HepG2 (cell line): ENCODE results near the gene HOXD9. TPM values are rescaled to one million over a fixed set of nuclear protein-coding genes. Genes with fewer than 3 reads are reported as not detected.

Experiments used
- ATAC-seq: fragments of 200-7000 bp; cut with Tn5 transposase; 3 replicates; pipeline ENCODE4 v1.9.1; 2020; ENCODE audit warnings: mild to moderate bottlenecking, moderate library complexity
- BruUV-seq: library from RNA; stranded (reverse); fragments of 400-500 nt; replicated peaks from 2 replicates; lab custom pipeline; 2021; lab: Mats Ljungman, UMichigan
- CTCF ChIA-PET: fragments of 300-600 bp; formaldehyde crosslinking; extraction: SDS; loops from one replicate; lab custom pipeline; 2021; ENCODE audit warnings: low total read pairs, inconsistent platforms, low intra/inter-chr PET ratio; lab: Yijun Ruan, JAX
- POLR2A ChIA-PET: fragments of 350-600 bp; sonication (Branson Sonifier 250); formaldehyde crosslinking; loops from one replicate; lab custom pipeline; 2020; ENCODE audit warnings: antibody characterized with exemption, inconsistent platforms; lab: Yijun Ruan, JAX
- DNase-seq: peaks from one replicate; pipeline ENCODE4 v3.0.0-alpha.2; 2015; ENCODE audit warnings: low spot score
- FAIRE-seq: peaks from 3 replicates; lab custom pipeline; 2011; peaks lifted over from hg19 to GRCh38; lab: Jason Lieb, UNC
- H2AFZ ChIP-seq: one replicate; pipeline ENCODE4 v1.6.1; 2011; ENCODE audit warnings: low read length, inconsistent platforms
- H3K27ac ChIP-seq: fragments of 300-600 bp; 3 replicates; pipeline ENCODE4 v1.8.0; 2011; ENCODE audit warnings: mixed run types, mild to moderate bottlenecking, mixed read lengths, low read length, inconsistent platforms; ENCODE audit not compliant: insufficient read depth; ENCODE audit errors: extremely low read length
- H3K27me3 ChIP-seq, 2 experiments: fragments of 200-600 bp in 1 of 2; 2 replicates in 1 of 2; 3 replicates in 1 of 2; pipeline versions ENCODE4 v1.6.0 to v1.8.0; 2011; ENCODE audit warnings: low read length in 2 of 2, mild to moderate bottlenecking in 2 of 2, moderate library complexity in 2 of 2, inconsistent platforms in 1 of 2; ENCODE audit not compliant: insufficient read depth in 2 of 2, control insufficient read depth in 1 of 2
- H3K36me3 ChIP-seq, 2 experiments: fragments of 200-600 bp in 1 of 2; replicated peaks in 1 of 2; 2 replicates in 1 of 2; 3 replicates in 1 of 2; pipeline versions ENCODE4 v1.5.1 to v1.8.0; 2011; ENCODE audit warnings: low read length in 2 of 2, inconsistent platforms in 1 of 2; ENCODE audit not compliant: insufficient read depth in 2 of 2, control insufficient read depth in 1 of 2
- H3K4me1 ChIP-seq: 2 replicates; pipeline ENCODE4 v1.5.1; 2012; ENCODE audit warnings: low read length, inconsistent platforms; ENCODE audit not compliant: insufficient read depth
- H3K4me2 ChIP-seq: 2 replicates; pipeline ENCODE4 v1.6.0; 2011; ENCODE audit warnings: low read depth, low read length, inconsistent platforms
- H3K4me3 ChIP-seq, 3 experiments: fragments of 200-600 bp in 1 of 3; sonication (generic), shearing (Covaris generic) in 1 of 3; replicated peaks in 1 of 3; 2 replicates each; pipeline ENCODE4 v1.5.1; 2011 to 2016; ENCODE audit warnings: low read length in 3 of 3, inconsistent platforms in 2 of 3, low read depth in 2 of 3, mild to moderate bottlenecking in 2 of 3, control low read depth in 1 of 3, mixed read lengths in 1 of 3; ENCODE audit not compliant: insufficient read depth in 1 of 3
- H3K79me2 ChIP-seq: one replicate; pipeline ENCODE4 v1.6.1; 2011; ENCODE audit warnings: low read length, inconsistent platforms; ENCODE audit not compliant: insufficient read depth
- H3K9ac ChIP-seq: 2 replicates; pipeline ENCODE4 v1.6.0; 2011; ENCODE audit warnings: mild to moderate bottlenecking, low read depth, low read length, inconsistent platforms; ENCODE audit not compliant: insufficient read depth
- H3K9me3 ChIP-seq: 2 replicates; pipeline ENCODE4 v1.5.1; 2012; ENCODE audit warnings: mild to moderate bottlenecking, low read length
- H4K20me1 ChIP-seq: 2 replicates; pipeline ENCODE4 v1.6.0; 2011; ENCODE audit warnings: inconsistent platforms, mild to moderate bottlenecking, low read length, moderate library complexity; ENCODE audit not compliant: insufficient read depth
- ATF7 ChIP-seq, 2 experiments: fragments of 450-650 bp in 1 of 2; sonication (generic) in 1 of 2; formaldehyde crosslinking in 1 of 2; IDR thresholded peaks; 2 replicates each; pipeline versions ENCODE4 v1.4.0 to v1.6.1; 2016 to 2020; ENCODE audit warnings: antibody characterized with exemption in 1 of 2, mild to moderate bottlenecking in 1 of 2, missing genetic modification reagents in 1 of 2
- E2F1 ChIP-seq: sonication (generic); formaldehyde crosslinking; IDR thresholded peaks from 2 replicates; pipeline ENCODE4 v1.5.0; 2020; ENCODE audit warnings: missing genetic modification reagents
- HMGA1 ChIP-seq: sonication (generic); formaldehyde crosslinking; conservative IDR thresholded peaks from 2 replicates; pipeline ENCODE4 v1.4.0; 2020; ENCODE audit warnings: missing genetic modification reagents
- HNRNPLL ChIP-seq: fragments of 200-400 bp; formaldehyde crosslinking; IDR thresholded peaks from 2 replicates; pipeline ENCODE4 v1.6.1; 2017; ENCODE audit warnings: mild to moderate bottlenecking, low read depth, low read length; ENCODE audit not compliant: poor library complexity, severe bottlenecking
- MAFF ChIP-seq: IDR thresholded peaks from 2 replicates; pipeline ENCODE4 v1.6.1; 2011; ENCODE audit warnings: low read depth, low read length, improper control_type of control experiment
- MAFK ChIP-seq, 2 experiments: IDR thresholded peaks in 1 of 2; conservative IDR thresholded peaks in 1 of 2; 2 replicates each; pipeline ENCODE4 v1.6.1; 2011; ENCODE audit warnings: improper control_type of control experiment in 2 of 2, low read length in 2 of 2
- MEIS1 ChIP-seq: sonication (generic); formaldehyde crosslinking; IDR thresholded peaks from 2 replicates; pipeline ENCODE4 v1.9.0; 2021; ENCODE audit warnings: mild to moderate bottlenecking, missing genetic modification reagents, moderate library complexity, borderline replicate concordance
- TAF15 ChIP-seq: fragments of 200-400 bp; formaldehyde crosslinking; IDR thresholded peaks from one replicate; pipeline ENCODE4 v1.6.1; 2018; ENCODE audit warnings: mild to moderate bottlenecking, low read depth, low read length; ENCODE audit not compliant: poor library complexity, severe bottlenecking
- YY1 ChIP-seq: IDR thresholded peaks from 2 replicates; pipeline ENCODE4 v1.6.1; 2011; ENCODE audit warnings: low read length, low read depth, moderate library complexity, mild to moderate bottlenecking; ENCODE audit not compliant: insufficient read depth, insufficient replicate concordance
- ZNF263 ChIP-seq: sonication (generic); formaldehyde crosslinking; IDR thresholded peaks from 2 replicates; pipeline ENCODE4 v1.4.0; 2020; ENCODE audit warnings: missing genetic modification reagents
- ZNF746 ChIP-seq: sonication (generic); formaldehyde crosslinking; IDR thresholded peaks from 2 replicates; pipeline ENCODE4 v1.8.0; 2022; ENCODE audit warnings: mild to moderate bottlenecking, missing genetic modification reagents
- ZNF776 ChIP-seq: sonication (generic); formaldehyde crosslinking; IDR thresholded peaks from 2 replicates; pipeline ENCODE4 v1.4.0; 2020; ENCODE audit warnings: mild to moderate bottlenecking, missing genetic modification reagents
- WGBS: methylation state at CpG from one replicate; pipeline ENCODE4 v1.1.6; 2017; ENCODE audit warnings: low lambda C conversion rate; 5-methylcytosine and 5-hydroxymethylcytosine counted together
- in situ Hi-C: cut with HindIII; loops from 2 replicates; pipeline ENCODE4 v1.10.0; 2017; ENCODE audit warnings: low pct_unique_long_range_greater_than_20kb; ENCODE audit not compliant: extremely low pct_ligation_motif_present
- intact Hi-C: fragments of 100-400 bp; cut with micrococcal nuclease; formaldehyde crosslinking; loops from one replicate; pipeline ENCODE4 v1.10.0; 2022; ENCODE audit not compliant: unreplicated experiment
- polyA plus RNA-seq, 8 experiments: library from polyadenylated mRNA; depleted of rRNA in 3 of 8; stranded (reverse) in 7 of 8; unstranded in 1 of 8; fragments of >200 nt; fragmentation: Illumina TruSeq in 4 of 8; extraction: Trizol in 4 of 8; gene quantifications; 2 replicates each; pipeline versions ENCODE4 v1.2.1 to v1.2.3, GENCODE V29; 2011 to 2016; ENCODE audit warnings: low read depth in 4 of 8, missing spikeins in 1 of 8, mixed read lengths in 1 of 8; ENCODE audit not compliant: insufficient read depth in 1 of 8
- total RNA-seq, 5 experiments: library from RNA; depleted of rRNA; stranded (reverse); fragments of >200 nt; fragmentation: Illumina TruSeq; extraction: Trizol; gene quantifications; 2 replicates each; pipeline ENCODE4 v1.2.3, GENCODE V29; 2016; ENCODE audit warnings: low read depth in 1 of 5
- TF ChIP-seq, protein P1 (sequence below): sonication (generic); formaldehyde crosslinking; IDR thresholded peaks from 2 replicates; pipeline ENCODE4 v1.4.0; 2020; ENCODE audit warnings: missing genetic modification reagents, borderline replicate concordance

HOXD9 gene
- total and polyA plus RNA-seq, 2 of the 13 experiments (the other 11 are each of a cell fraction or from before 2014, with no cell fraction given), result not detected

- Histone ChIP-seq H3K9me3 (no peaks in the 10 kb centered on the region), H3K4me1 (peaks cover 38% of the 10 kb centered on the region), H3K79me2 (no peaks in the 10 kb centered on the region), H4K20me1 (no peaks in the 10 kb centered on the region), H3K27me3 (peaks cover 17 to 97% of the 10 kb centered on the region in 2 experiments), H3K4me3 (no peak overlapping the region), H3K27ac (no peak overlapping the region), H2AFZ (no peak overlapping the region), H3K36me3 (no peaks in the 10 kb centered on the region), H3K4me2 (no peak overlapping the region), H3K9ac (no peak overlapping the region)
- intact Hi-C loops, result no loop called here
- TF ChIP-seq ZNF776 (no peak), ATF7 (IDR thresholded peaks at IDR 0.05) (no peak), ATF7 (CRISPR knock-in tag; IDR thresholded peaks at IDR 0.05) (no peak), HMGA1 (CRISPR knock-in tag) (no peak), ZNF263 (no peak), MAFF (peak; percentile 38; the same call in 1 of the 2 replicates), ZNF746 (CRISPR knock-in tag) (no peak), YY1 (no peak), HNRNPLL (peak; percentile 33), MAFK (conservative IDR thresholded peaks at IDR 0.05 in 1 of 2, IDR thresholded peaks at IDR 0.05 in 1 of 2; ENCODE audit: low read length in 2 of 2) (peak; percentile 35 to 48; a peak in 2 of 4 replicates), MEIS1 (CRISPR knock-in tag) (no peak), E2F1 (CRISPR knock-in tag) (no peak), TAF15 (no peak)
- TF ChIP-seq, protein P1, sequence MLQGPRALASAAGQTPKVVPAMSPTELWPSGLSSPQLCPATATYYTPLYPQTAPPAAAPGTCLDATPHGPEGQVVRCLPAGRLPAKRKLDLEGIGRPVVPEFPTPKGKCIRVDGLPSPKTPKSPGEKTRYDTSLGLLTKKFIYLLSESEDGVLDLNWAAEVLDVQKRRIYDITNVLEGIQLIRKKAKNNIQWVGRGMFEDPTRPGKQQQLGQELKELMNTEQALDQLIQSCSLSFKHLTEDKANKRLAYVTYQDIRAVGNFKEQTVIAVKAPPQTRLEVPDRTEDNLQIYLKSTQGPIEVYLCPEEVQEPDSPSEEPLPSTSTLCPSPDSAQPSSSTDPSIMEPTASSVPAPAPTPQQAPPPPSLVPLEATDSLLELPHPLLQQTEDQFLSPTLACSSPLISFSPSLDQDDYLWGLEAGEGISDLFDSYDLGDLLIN (CRISPR knock-in tag), result no peak
- no TSS peak for BruUV-seq
- ATAC-seq (no peak; the same call in 2 of the 3 replicates), FAIRE-seq (no peak), DNase-seq (no peak)
- WGBS, result 34% methylated on average over 22 of the region's 29 CpGs
- ChIA-PET CTCF (no interaction called here), POLR2A (no interaction called here)
- in situ Hi-C loops, result no loop called here
These were observed 40.6 kb downstream of the HOXD9 start for GRCh38 chr2:176162911-176163671.
